ENCODE results near the gene ABLIM3. TPM values are rescaled to one million over a fixed set of nuclear protein-coding genes. Genes with fewer than 3 reads are reported as not detected.

ABLIM3 gene
- total RNA-seq, 1 donor from 2014 or later, result 50.8 TPM

GRCh38 chr5:149153193-149153750 is 12.0 kb downstream of the ABLIM3 start:
- H3K27ac ChIP-seq, result peak overlapping the region; percentile 14
- H3K27me3 ChIP-seq, result no peaks in the 10 kb centered on the region
- no peak overlapping the region for H3K4me3 ChIP-seq
- TF ChIP-seq CTCF (IDR thresholded peaks at IDR 0.05) (no peak), POLR2A (IDR thresholded peaks at IDR 0.05) (no peak)
- H3K4me1 ChIP-seq, result peaks cover 7% of the 10 kb centered on the region
- no peaks in the 10 kb centered on the region for H3K9me3 ChIP-seq
- intact Hi-C loops (cut with DNase I), result no loop called here
- no peaks in the 10 kb centered on the region for H3K36me3 ChIP-seq
- DNase-seq (ENCODE audit: extremely low spot score in 2 of 2), result no peak

GRCh38 chr5:149153751-149154610 is 12.7 kb downstream of the ABLIM3 start:
- H3K27me3 ChIP-seq, result no peaks in the 10 kb centered on the region
- H3K4me1 ChIP-seq, result peaks cover 7% of the 10 kb centered on the region

GRCh38 chr5:149154650-149155049 is 13.4 kb downstream of the ABLIM3 start:
- no peaks in the 10 kb centered on the region for H3K9me3 ChIP-seq
- no peaks in the 10 kb centered on the region for H3K27me3 ChIP-seq
- no peak overlapping the region for H3K27ac ChIP-seq
- intact Hi-C loops (cut with DNase I), result no loop called here
- DNase-seq (ENCODE audit: extremely low spot score in 2 of 2), result no peak
- TF ChIP-seq POLR2AphosphoS5 (IDR thresholded peaks at IDR 0.05; ENCODE audit: insufficient read depth in 1 of 2, low read depth in 1 of 2) (no peak), CTCF (IDR thresholded peaks at IDR 0.05) (no peak), POLR2A (IDR thresholded peaks at IDR 0.05) (no peak)
- H3K4me3 ChIP-seq, result no peak overlapping the region
- no peaks in the 10 kb centered on the region for H3K36me3 ChIP-seq
- peaks cover 7% of the 10 kb centered on the region for H3K4me1 ChIP-seq

More at GRCh38 chr5:149153751-149154610, 12.7 kb downstream of the ABLIM3 start:
- H3K4me3 ChIP-seq, result no peak overlapping the region
- TF ChIP-seq CTCF (IDR thresholded peaks at IDR 0.05), result no peak
- no peak for TF ChIP-seq POLR2AphosphoS5 (IDR thresholded peaks at IDR 0.05; ENCODE audit: insufficient read depth in 1 of 2, low read depth in 1 of 2)
- no peak for TF ChIP-seq POLR2A (IDR thresholded peaks at IDR 0.05)
- H3K27ac ChIP-seq, result no peak overlapping the region
- DNase-seq (ENCODE audit: extremely low spot score in 2 of 2), result peak in 1 of 2 donors; percentile 69
- intact Hi-C loops (cut with DNase I), result no loop called here
- H3K9me3 ChIP-seq, result no peaks in the 10 kb centered on the region
- no peaks in the 10 kb centered on the region for H3K36me3 ChIP-seq

- Histone ChIP-seq H3K36me3 (no peaks in the 10 kb centered on the region), H3K4me3 (no peak overlapping the region), H3K9me3 (no peaks in the 10 kb centered on the region), H3K4me1 (peaks cover 12% of the 10 kb centered on the region), H3K27me3 (no peaks in the 10 kb centered on the region), H3K27ac (no peak overlapping the region)
- DNase-seq (ENCODE audit: extremely low spot score in 2 of 2), result no peak
- intact Hi-C loops (cut with DNase I), result no loop called here
- no peak for TF ChIP-seq POLR2AphosphoS5 (IDR thresholded peaks at IDR 0.05; ENCODE audit: insufficient read depth in 1 of 2, low read depth in 1 of 2)
- no peak for TF ChIP-seq POLR2A (IDR thresholded peaks at IDR 0.05)
- TF ChIP-seq CTCF (IDR thresholded peaks at IDR 0.05), result no peak
Measured at GRCh38 chr5:149156435-149157083, 15.3 kb downstream of the ABLIM3 start.
